T follicular helper cell (primary cell): Measurements from ENCODE around the gene PLPP7.
A peak's percentile ranks its signal among the peaks of the same experiment; 100 is the strongest.
"Not testable (repeated sequence)": the region's sequence is repeated elsewhere in the genome, so short reads cannot be mapped to it uniquely, and the experiment has no call there.

Experiments
- DNase-seq: peaks from one replicate; pipeline ENCODE4 v3.0.0-alpha.2; 2020; ENCODE audit warnings: low read depth

PLPP7 gene

GRCh38 chr9:131266266-131267229 lies 23.0 kb upstream of the PLPP7 start:
- DNase-seq = peak; percentile 33

GRCh38 chr9:131270171-131271015 lies 19.1 kb upstream of the PLPP7 start:
- no peak for DNase-seq

DNA sequence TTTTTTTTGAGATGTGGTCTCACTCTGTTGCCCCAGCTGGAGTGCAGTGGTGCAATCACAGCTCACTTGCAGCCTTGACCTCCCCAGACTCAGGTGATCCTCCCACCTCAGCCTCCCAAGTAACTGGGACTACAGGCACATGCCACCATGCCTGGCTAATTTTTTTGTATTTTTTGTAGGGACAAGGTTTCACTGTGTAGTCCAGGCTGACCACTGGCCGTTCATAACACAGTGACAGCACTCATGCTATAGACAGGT lies 18.6 kb upstream of the PLPP7 start:
- not testable (repeated sequence) for DNase-seq

- no peak for DNase-seq
Measured at GRCh38 chr9:131271506-131271931, 18.0 kb upstream of the PLPP7 start.

DNA sequence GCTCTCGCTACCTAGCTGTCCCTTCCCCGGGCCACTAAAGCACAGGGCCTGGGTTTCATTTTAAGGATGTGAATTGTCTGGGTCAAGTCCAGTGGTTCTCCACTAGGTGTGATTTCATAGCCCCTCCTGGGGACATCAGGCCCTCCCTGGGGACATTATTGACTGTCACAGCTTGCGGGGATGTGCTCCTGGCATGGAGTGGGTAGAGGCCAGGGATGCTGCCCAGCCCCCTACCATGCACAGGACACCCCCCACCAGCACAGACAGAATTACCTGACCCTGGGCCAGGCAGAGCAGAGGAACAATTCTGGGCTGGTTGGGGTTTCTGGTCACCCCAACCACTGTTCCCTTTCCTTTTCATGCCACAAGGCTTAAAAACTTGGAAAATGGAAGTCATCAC lies 17.3 kb upstream of the PLPP7 start:
- DNase-seq = no peak

- DNase-seq = no peak
Measured at GRCh38 chr9:131273146-131273855, 16.2 kb upstream of the PLPP7 start.

- no peak for DNase-seq
Measured at GRCh38 chr9:131273856-131274673, 15.5 kb upstream of the PLPP7 start.

DNA sequence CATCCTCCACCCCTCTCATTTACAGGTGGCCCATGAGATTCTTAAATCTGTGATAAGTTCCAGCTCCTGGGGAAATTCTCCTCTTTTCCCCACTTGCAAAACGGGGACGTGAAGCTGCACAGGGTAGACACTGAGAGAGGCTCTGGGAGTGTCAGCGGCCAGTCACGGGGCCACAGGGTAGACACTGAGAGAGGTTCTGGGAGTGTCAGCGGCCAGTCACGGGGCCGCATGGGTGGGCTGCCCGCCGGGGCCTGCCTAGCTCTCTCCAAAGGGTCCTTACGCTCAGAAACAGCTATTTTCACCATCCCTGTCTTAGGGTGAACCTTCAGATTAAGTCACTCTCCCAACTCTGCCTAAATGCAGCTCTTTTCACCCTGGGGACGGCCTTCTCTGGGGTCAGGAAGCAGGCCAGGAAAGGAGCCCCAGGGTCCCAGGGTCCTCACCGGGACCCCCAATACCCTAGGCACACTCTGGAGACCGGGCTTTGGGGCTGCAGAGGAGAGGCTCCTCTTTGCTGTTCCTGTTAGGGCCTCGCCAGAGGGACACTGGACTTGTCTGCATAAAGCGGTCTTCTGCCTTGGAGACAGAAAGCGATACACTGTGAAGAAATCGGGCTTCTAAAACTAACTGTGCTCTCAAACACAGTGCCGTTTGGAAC lies 14.7 kb upstream of the PLPP7 start:
- no peak for DNase-seq

GRCh38 chr9:131275332-131276093 lies 14.0 kb upstream of the PLPP7 start:
- DNase-seq = no peak

DNA sequence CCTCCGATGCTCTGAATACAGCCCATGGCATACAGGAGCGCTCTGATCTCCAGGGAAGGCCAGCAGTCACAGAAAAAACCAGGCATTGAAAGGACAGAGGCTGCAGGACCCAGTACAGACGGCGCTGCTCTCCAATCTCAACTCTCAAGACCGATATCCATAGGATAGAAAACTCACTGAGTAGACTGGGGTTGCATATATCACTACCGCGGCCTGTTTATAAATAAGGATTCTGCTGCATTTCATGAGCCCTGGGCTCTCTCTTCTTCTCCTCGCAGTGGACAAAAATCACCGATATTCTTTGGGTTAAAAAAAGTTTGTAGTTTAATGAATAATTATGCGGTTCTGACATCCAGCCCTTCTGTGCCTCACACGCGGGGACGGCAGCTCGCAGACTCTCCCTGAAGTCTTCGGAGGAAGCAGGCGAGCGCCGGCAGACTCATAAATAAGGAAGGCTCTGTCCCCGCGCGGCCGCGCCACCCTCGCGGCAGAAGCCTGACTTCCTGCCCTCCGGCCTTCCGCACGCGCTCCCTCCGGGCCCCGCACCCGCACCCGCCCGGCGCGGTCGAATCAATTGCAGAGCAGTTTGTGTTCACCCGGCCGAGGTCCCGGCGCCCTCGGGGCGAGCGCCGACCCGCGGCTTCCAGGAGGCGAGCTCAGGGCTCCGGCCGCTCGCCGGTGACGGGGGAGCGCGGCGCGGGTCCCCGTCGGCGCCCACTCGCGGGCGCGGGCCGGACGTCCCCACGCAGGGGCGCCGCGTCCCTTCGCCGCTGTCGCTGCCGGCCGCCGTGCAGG lies 13.2 kb upstream of the PLPP7 start, which contains the start of gene FAM78A:
FAM78A (minus strand) TSS at position 417 of the 795 bp plus-strand sequence; CDS start at position 86, 331 bp downstream.
- DNase-seq = peak; percentile 30

DNA sequence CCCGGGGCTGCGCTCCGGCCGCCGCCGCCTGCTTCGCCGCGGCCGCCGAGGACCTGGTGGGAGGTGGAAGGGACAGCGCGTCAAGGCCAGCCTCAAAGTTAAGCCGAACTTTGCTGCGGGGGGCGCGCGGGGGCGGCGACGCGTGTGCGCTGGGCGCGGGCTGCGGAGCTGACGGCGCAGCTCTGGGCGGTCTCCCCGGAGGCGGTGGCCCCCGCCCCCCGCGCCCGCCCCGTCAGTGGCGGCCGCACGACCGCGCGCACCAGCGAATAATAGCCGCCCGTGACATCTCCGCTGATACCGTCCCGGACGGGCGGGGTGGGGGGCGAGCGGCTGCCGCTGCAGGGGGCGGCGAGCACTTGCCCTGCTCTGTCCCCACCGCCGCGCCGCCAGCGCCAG lies 12.6 kb upstream of the PLPP7 start:
- peak; percentile 29 for DNase-seq

- no peak for DNase-seq
Measured at GRCh38 chr9:131277287-131277909, 12.1 kb upstream of the PLPP7 start.

DNA sequence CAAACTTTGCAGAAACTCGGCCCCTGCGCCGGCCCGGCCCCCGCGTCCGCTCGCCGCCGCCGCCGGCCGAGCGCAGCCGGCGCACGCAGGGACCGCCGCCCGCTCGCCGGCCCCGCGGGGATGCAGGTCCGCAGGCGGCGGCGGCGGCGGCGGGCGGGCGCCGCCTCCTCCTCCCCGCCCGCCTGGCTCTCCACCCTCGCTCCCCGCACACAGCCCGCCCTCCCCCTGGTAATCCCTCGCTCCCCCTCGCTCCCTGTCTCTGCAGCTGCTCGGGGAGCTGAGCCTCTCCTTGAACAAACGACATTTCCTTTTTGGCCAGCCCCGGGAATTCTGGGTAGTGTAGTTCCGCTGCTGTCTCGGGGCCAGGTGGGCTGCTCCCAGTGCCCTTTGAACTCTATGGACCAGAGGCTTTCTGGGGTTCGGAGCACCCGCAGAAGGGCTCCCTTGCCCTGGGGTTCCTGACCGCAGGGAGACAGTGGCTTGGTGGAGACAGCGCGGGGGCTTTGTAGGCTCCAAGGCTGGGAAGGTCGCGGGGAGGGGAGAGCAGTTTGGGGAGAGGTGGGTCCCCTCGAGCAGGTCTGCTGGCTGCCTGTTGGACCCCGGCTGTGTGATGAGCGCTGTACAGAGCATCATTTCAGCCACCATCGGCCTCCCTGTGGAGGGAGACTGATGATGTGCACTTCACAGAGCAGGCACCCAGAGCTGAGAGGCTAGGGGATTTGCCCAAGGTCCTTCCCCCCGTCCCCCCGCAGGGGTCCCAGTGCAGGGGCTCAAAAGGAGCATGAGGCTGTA lies 11.4 kb upstream of the PLPP7 start:
- peak; percentile 70 for DNase-seq

DNA sequence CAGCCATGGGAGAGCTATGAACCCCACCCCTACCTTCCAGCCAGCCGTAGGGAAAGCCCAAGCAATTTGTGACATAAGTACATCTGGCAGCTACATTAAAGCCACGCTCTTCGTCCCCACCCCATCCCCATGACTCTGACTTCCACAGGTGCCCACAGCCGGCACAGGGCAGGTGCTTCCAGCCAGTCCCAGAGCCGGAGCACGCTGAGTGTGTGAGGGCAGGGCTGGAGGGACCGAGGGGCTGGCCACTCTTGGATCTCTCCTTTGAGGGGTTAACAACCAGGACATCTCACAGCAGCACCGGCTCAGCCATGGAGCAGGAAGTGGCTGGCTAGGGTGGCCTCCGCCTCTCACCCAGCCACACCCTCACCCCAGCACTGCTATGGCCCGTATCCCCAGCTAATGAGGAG lies 10.8 kb upstream of the PLPP7 start:
- no peak for DNase-seq

DNA sequence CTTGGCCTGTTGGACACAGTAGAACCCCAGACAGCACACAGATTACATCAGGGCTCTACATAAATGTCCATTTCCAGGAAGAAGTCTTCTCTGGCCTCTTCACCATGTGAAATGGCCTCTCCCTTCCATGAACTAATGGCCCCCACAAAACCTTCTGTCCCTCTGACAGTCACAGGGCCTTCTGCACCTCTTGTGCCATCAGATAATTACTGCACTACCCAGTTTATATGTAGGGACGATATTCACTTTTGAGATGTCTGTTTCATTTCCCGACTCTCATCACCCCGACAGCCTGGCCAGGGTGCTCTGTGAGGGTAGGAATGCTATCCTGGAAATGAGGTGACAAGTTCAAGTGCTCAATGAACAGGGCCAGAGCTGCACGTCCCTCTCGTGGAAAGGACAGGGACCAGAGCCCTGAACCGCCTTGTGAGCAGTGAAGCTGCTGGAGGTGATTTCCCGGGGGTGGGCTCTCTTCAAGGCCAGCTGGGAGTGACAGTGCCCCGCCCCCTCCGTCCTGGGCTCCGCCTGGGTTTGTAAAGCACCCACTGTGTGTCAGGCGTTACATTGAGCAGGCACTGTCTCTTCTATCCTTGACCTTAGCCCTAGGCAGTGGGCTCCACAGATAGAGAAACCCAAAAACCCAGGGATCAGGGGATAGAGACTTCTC lies 10.2 kb upstream of the PLPP7 start:
- DNase-seq = no peak

DNA sequence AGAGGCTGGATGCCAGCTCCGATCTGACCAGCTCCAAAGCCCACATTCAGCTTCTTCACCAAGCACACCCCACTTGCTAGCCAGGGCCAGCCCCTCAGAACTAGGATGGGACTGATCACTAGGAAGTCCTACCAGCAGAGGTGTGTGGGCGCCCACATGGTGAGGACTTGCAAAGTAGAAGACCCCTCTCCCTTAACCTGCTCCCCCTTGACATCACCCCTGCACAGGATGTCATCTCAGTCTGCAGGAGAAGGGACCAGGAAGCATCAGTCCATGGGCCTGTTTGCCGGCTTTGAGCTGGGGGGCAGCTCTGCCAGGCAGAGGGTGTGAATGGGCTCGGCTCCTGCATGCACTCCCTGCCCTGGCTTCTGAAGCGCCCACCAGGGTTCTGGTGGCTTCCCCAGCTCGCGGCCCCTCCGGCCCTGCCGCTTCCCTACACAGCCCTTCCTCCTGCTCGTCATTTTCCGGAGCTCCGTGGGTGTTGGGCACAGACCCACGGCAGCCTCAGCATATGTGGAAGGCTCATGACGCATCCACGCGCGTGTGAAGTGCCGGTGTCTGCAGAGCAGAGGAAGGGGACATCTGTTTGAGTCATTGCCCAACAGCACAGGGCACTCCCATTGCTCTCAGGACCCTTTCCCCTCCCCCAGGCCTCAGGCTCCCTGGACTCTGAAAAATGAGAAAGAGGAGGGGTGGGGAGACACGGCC lies 9.5 kb upstream of the PLPP7 start:
- no peak for DNase-seq

DNA sequence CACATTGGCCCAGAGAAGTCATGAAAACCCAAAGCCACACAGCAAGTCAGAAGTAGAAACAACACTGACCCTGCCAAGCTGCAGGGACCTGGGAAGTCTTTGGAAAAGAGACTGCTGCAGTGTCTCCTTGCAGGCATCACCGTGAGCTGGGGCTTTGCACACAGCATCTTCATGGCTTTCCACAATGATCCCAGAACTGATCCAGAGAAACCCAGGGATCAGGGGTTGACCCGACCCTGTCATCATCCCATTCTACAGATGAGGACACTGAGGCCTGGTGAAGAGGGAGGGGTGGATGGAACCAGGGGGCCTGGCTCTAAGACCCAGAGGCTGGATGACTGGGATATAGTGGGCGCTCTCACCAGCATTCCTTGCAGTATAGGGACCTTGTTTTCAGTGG lies 8.9 kb upstream of the PLPP7 start:
- DNase-seq = no peak
